GM12878 (cell line): ENCODE data around the gene TMEM138. TPM values are rescaled to one million over a fixed set of nuclear protein-coding genes. Genes with fewer than 3 reads are reported as not detected.

ENCODE experiments used
- ATAC-seq: fragments of 200-7000 bp; cut with Tn5 transposase; 3 replicates; pipeline ENCODE4 v1.9.1; 2020; ENCODE audit warnings: mild to moderate bottlenecking, moderate library complexity
- BruUV-seq: library from RNA; stranded (reverse); fragments of 400-500 nt; replicated peaks from 2 replicates; lab custom pipeline; 2021; lab: Mats Ljungman, UMichigan
- CTCF ChIA-PET: fragments of 300-600 bp; sonication (Branson Sonifier 250); formaldehyde crosslinking; extraction: SDS; loops from one replicate; lab custom pipeline; 2021; ENCODE audit warnings: inconsistent platforms; lab: Yijun Ruan, JAX
- POLR2A ChIA-PET: fragments of 350-600 bp; formaldehyde crosslinking; extraction: SDS; loops from one replicate; lab custom pipeline; 2021; ENCODE audit warnings: inconsistent platforms; lab: Charles Lee
- RAD21 ChIA-PET: fragments of 300-600 bp; sonication (Branson Sonifier 250); formaldehyde crosslinking; loops from one replicate; lab custom pipeline; 2023; ENCODE audit warnings: antibody characterized with exemption; ENCODE audit not compliant: unreplicated experiment; lab: Charles Lee
- SMC1A ChIA-PET: fragments of 300-600 bp; sonication (Branson Sonifier 250); formaldehyde crosslinking; loops from one replicate; lab custom pipeline; 2023; ENCODE audit not compliant: unreplicated experiment, uncharacterized antibody; lab: Charles Lee
- DNase-seq: peaks from one replicate; pipeline ENCODE4 v3.0.0-alpha.2; 2011; ENCODE audit warnings: low read depth, low spot score
- FAIRE-seq: peaks from 3 replicates; lab custom pipeline; 2011; peaks lifted over from hg19 to GRCh38; lab: Jason Lieb, UNC
- H2AFZ ChIP-seq: 2 replicates; pipeline ENCODE4 v1.6.0; 2011; ENCODE audit warnings: low read depth, low read length, control low read depth; ENCODE audit not compliant: control insufficient read depth
- H3K27ac ChIP-seq: 2 replicates; pipeline ENCODE4 v1.5.1; 2011; ENCODE audit warnings: control low read depth; ENCODE audit not compliant: control insufficient read depth, insufficient read depth
- H3K27me3 ChIP-seq, 2 experiments: replicated peaks in 1 of 2; 2 replicates each; pipeline versions ENCODE4 v1.6.0 to v1.6.1; 2011; ENCODE audit warnings: low read length in 1 of 2; ENCODE audit not compliant: control insufficient read depth in 2 of 2, insufficient read depth in 2 of 2
- H3K36me3 ChIP-seq, 2 experiments: 2 replicates each; pipeline ENCODE4 v1.5.1; 2011; ENCODE audit warnings: low read length in 1 of 2; ENCODE audit not compliant: control insufficient read depth in 2 of 2, insufficient read depth in 2 of 2
- H3K4me1 ChIP-seq: 2 replicates; pipeline ENCODE4 v1.6.1; 2011; ENCODE audit warnings: mild to moderate bottlenecking, low read length, moderate library complexity, mixed read lengths; ENCODE audit not compliant: control insufficient read depth, insufficient read depth
- H3K4me2 ChIP-seq: 2 replicates; pipeline ENCODE4 v1.6.0; 2011; ENCODE audit warnings: control low read depth; ENCODE audit not compliant: control insufficient read depth, insufficient read depth
- H3K4me3 ChIP-seq: fragments of 200-600 bp; sonication (generic); 2 replicates; pipeline ENCODE4 v1.5.1; 2016
- H3K79me2 ChIP-seq: 2 replicates; pipeline ENCODE4 v1.6.0; 2011; ENCODE audit warnings: low read length; ENCODE audit not compliant: control insufficient read depth, insufficient read depth
- H3K9ac ChIP-seq: 2 replicates; pipeline ENCODE4 v1.8.0; 2011; ENCODE audit warnings: low read length, control low read depth, mixed read lengths; ENCODE audit not compliant: control insufficient read depth, insufficient read depth
- H3K9me3 ChIP-seq: replicated peaks from 3 replicates; pipeline ENCODE4 v1.5.1; 2011; ENCODE audit warnings: mild to moderate bottlenecking, low read length; ENCODE audit not compliant: control insufficient read depth, insufficient read depth
- H4K20me1 ChIP-seq: 2 replicates; pipeline ENCODE4 v1.6.0; 2011; ENCODE audit not compliant: control insufficient read depth, insufficient read depth
- CBX5 ChIP-seq: sonication (generic); IDR thresholded peaks from 2 replicates; pipeline ENCODE4 v1.6.1; 2016; ENCODE audit warnings: low read depth, moderate library complexity, mild to moderate bottlenecking, inconsistent platforms
- CEBPB ChIP-seq, 2 experiments: fragments of 150-350 bp in 1 of 2; IDR thresholded peaks; 2 replicates each; pipeline ENCODE4 v1.6.1; 2012 to 2014; ENCODE audit warnings: low read depth in 2 of 2, low read length in 2 of 2, borderline replicate concordance in 1 of 2, inconsistent platforms in 1 of 2
- EED ChIP-seq: sonication (generic); IDR thresholded peaks from 2 replicates; pipeline ENCODE4 v1.6.1; 2016; ENCODE audit warnings: antibody characterized with exemption, low read depth
- KLF5 ChIP-seq: fragments of 450-650 bp; IDR thresholded peaks from 2 replicates; pipeline ENCODE4 v1.6.1; 2014; ENCODE audit warnings: mild to moderate bottlenecking; ENCODE audit not compliant: partially characterized antibody
- NFIC ChIP-seq: IDR thresholded peaks from 2 replicates; pipeline ENCODE4 v1.6.1; 2012; ENCODE audit warnings: low read depth, mild to moderate bottlenecking, inconsistent platforms, low read length, moderate library complexity
- NFXL1 ChIP-seq: fragments of 450-650 bp; IDR thresholded peaks from 2 replicates; pipeline ENCODE4 v1.6.1; 2017; ENCODE audit warnings: antibody characterized with exemption, mild to moderate bottlenecking, borderline replicate concordance
- RCOR1 ChIP-seq: conservative IDR thresholded peaks from 2 replicates; pipeline ENCODE4 v1.6.1; 2012; ENCODE audit warnings: low read depth, low read length, improper control_type of control experiment
- SIN3A ChIP-seq: IDR thresholded peaks from 2 replicates; pipeline ENCODE4 v1.6.1; 2012; ENCODE audit warnings: low read depth, low read length, improper control_type of control experiment
- YBX1 ChIP-seq: fragments of 450-650 bp; IDR thresholded peaks from 2 replicates; pipeline ENCODE4 v1.6.1; 2016; ENCODE audit warnings: antibody characterized with exemption
- ZNF207 ChIP-seq: fragments of 450-650 bp; IDR thresholded peaks from 2 replicates; pipeline ENCODE4 v1.6.1; 2014; ENCODE audit warnings: antibody characterized with exemption, mild to moderate bottlenecking, borderline replicate concordance
- ZNF384 ChIP-seq: IDR thresholded peaks from 2 replicates; pipeline ENCODE4 v1.6.1; 2012; ENCODE audit warnings: low read depth, mild to moderate bottlenecking, low read length, improper control_type of control experiment, borderline replicate concordance
- WGBS: methylation state at CpG from one replicate; pipeline ENCODE4 v1.1.6; 2016; ENCODE audit warnings: low lambda C conversion rate; ENCODE audit not compliant: insufficient replicate concordance, insufficient coverage; ENCODE audit errors: missing lambda C conversion rate; 5-methylcytosine and 5-hydroxymethylcytosine counted together
- in situ Hi-C: fragments of 300-500 bp; cut with MboI; formaldehyde crosslinking; loops from 9 replicates; pipeline ENCODE4 v1.14.3; 2018; ENCODE audit warnings: mixed read lengths
- intact Hi-C: fragments of 100-400 bp; cut with micrococcal nuclease; formaldehyde crosslinking; loops from one replicate; pipeline ENCODE4 v1.14.2; 2022; ENCODE audit not compliant: unreplicated experiment
- polyA plus RNA-seq, 11 experiments: library from polyadenylated mRNA; depleted of rRNA in 4 of 11; unstranded in 6 of 11; stranded (reverse) in 5 of 11; fragments of >200 nt; fragmentation: Nextera tagmentation in 4 of 11; fragmentation: Illumina TruSeq in 1 of 11; extraction: Ambion mirVana in 4 of 11; extraction: Trizol in 1 of 11; gene quantifications; 1 replicate in 1 of 11; 2 replicates in 10 of 11; pipeline versions ENCODE4 v1.2.1 to v1.2.3, GENCODE V29; 2011 to 2016; ENCODE audit warnings: inconsistent platforms in 2 of 11, missing spikeins in 2 of 11, low read depth in 1 of 11
- total RNA-seq, 4 experiments: library from RNA; depleted of rRNA in 3 of 4; stranded (reverse); fragments of >200 nt in 3 of 4; fragmentation: Illumina TruSeq in 1 of 4; extraction: Trizol in 1 of 4; gene quantifications; 2 replicates each; pipeline versions ENCODE4 v1.2.1 to v1.2.3, GENCODE V29; 2013 to 2021
- TF ChIP-seq, protein P1 (sequence below): IDR thresholded peaks from 2 replicates; pipeline ENCODE4 v1.6.1; 2012; ENCODE audit warnings: low read depth, low read length, improper control_type of control experiment
- TF ChIP-seq, protein P2 (sequence below): IDR thresholded peaks from 2 replicates; pipeline ENCODE4 v1.6.1; 2011; ENCODE audit warnings: borderline replicate concordance, low read depth, mild to moderate bottlenecking, moderate library complexity, mixed read lengths, low read length; ENCODE audit not compliant: insufficient read depth; ENCODE audit errors: extremely low read length
- TF ChIP-seq, protein P3 (sequence below): fragments of 450-650 bp; formaldehyde crosslinking; IDR thresholded peaks from 2 replicates; pipeline ENCODE4 v1.4.0; 2020; ENCODE audit warnings: mild to moderate bottlenecking, moderate library complexity

TMEM138 gene
- total and polyA plus RNA-seq, 10 of the 15 experiments (the other 5 are each of a cell fraction or from before 2014, with no cell fraction given): 28.5 to 116 (median 73.4) TPM

DNA sequence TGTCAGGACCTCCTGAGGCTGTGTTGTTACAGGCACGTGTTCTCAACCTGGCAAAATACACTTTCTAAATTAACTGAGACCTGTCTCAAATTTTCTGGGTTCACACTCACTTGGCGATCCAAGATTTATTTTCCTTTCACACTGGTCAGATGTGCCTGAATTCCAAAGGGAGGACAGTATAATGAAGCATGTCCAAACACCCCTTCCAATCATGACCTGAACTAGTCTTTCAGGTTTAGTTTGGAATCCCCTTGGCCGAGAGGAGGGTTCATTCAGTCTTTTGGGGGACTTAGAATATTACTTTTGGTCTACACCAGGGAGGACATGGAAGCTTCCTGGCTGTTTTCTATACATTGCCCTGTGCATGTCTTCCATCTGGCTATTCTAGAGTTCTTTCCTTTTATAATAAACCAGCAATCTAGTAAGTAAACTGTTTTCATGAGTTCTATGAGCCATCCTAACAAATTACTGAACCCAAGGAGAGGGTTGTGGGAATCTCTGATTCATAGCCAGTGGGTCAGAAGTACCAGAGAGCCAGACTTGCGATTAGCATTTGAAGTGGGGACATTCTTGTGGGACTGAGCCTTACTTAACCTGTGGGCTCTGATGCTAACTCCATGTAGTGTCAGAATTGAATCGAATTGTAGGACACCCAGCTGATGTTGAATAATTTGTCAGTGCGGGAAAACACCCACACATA lies 15.4 kb downstream of the TMEM138 start (continued):
- TF ChIP-seq ZNF384: no peak
- no peak for TF ChIP-seq NFXL1
- TF ChIP-seq, all 136 proteins: peak for 0

DNA sequence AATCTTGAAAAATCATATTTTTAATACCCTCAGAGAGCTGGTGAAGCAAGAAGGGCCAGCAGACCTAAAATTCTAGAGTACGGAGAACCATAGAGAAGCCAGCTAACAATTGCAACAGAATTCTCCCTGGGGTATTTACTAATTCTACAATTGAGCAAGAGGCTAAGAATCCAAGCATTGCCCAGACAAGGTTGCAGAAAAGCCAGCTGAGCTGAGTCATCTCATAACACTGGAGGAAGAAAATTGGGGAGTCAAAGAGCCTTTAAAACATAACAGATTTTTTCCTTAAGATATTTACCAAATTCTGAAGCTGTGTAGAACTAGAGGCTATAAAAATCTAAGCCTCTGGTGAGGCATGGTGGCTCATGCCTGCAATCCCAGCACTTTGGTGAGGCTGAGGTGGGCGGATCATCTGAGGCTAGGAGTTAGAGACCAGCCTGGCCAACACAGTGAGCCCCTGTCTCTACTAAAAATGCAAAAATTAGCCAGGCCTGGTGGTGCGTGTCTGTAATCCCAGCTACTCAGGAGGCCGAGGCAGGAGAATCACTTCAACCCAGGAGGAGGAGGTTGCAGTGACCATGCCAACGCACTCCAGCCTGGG lies 16.6 kb downstream of the TMEM138 start:
- ChIA-PET POLR2A (no interaction called here), CTCF (interaction anchor here (1.9 kb wide), 1 partner anchor 43 kb away, joined by 12 read pairs; no protein-coding TSS in a partner anchor), SMC1A (interaction anchor here (1.4 kb wide), 1 partner anchor 43 kb away, joined by 5 read pairs; no protein-coding TSS in a partner anchor), RAD21 (interaction anchor here (0.7 to 1.7 kb wide), 2 partner anchors 13 to 42 kb away, joined by 3 to 8 read pairs; partner anchors contain the start of gene TMEM216)
- Histone ChIP-seq H3K4me3 (no peak overlapping the region), H4K20me1 (no peaks in the 10 kb centered on the region), H3K79me2 (no peaks in the 10 kb centered on the region), H3K36me3 (no peaks in the 10 kb centered on the region), H3K27ac (no peak overlapping the region), H3K9me3 (no peaks in the 10 kb centered on the region), H3K9ac (no peak overlapping the region), H3K4me1 (no peaks in the 10 kb centered on the region), H2AFZ (no peak overlapping the region), H3K27me3 (no peaks in the 10 kb centered on the region), H3K4me2 (no peak overlapping the region)
- no TSS peak for BruUV-seq
- DNase-seq (no peak), ATAC-seq (no peak), FAIRE-seq (no peak)
- intact Hi-C loops: no loop called here
- in situ Hi-C loops: no loop called here
- WGBS: 99% methylated on average over 5 of the region's 5 CpGs
- TF ChIP-seq YBX1 (no peak), CEBPB (IDR thresholded peaks at IDR 0.05; ENCODE audit: borderline replicate concordance in 1 of 2, low read depth in 2 of 2, low read length in 2 of 2) (no peak), NFIC (no peak), RCOR1 (no peak), CBX5 (no peak), SIN3A (no peak), ZNF207 (no peak), KLF5 (no peak), EED (no peak)
- TF ChIP-seq, protein P1, sequence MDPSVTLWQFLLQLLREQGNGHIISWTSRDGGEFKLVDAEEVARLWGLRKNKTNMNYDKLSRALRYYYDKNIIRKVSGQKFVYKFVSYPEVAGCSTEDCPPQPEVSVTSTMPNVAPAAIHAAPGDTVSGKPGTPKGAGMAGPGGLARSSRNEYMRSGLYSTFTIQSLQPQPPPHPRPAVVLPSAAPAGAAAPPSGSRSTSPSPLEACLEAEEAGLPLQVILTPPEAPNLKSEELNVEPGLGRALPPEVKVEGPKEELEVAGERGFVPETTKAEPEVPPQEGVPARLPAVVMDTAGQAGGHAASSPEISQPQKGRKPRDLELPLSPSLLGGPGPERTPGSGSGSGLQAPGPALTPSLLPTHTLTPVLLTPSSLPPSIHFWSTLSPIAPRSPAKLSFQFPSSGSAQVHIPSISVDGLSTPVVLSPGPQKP: no peak
- TF ChIP-seq, protein P2, sequence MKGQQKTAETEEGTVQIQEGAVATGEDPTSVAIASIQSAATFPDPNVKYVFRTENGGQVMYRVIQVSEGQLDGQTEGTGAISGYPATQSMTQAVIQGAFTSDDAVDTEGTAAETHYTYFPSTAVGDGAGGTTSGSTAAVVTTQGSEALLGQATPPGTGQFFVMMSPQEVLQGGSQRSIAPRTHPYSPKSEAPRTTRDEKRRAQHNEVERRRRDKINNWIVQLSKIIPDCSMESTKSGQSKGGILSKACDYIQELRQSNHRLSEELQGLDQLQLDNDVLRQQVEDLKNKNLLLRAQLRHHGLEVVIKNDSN: no peak
- TF ChIP-seq, protein P3, sequence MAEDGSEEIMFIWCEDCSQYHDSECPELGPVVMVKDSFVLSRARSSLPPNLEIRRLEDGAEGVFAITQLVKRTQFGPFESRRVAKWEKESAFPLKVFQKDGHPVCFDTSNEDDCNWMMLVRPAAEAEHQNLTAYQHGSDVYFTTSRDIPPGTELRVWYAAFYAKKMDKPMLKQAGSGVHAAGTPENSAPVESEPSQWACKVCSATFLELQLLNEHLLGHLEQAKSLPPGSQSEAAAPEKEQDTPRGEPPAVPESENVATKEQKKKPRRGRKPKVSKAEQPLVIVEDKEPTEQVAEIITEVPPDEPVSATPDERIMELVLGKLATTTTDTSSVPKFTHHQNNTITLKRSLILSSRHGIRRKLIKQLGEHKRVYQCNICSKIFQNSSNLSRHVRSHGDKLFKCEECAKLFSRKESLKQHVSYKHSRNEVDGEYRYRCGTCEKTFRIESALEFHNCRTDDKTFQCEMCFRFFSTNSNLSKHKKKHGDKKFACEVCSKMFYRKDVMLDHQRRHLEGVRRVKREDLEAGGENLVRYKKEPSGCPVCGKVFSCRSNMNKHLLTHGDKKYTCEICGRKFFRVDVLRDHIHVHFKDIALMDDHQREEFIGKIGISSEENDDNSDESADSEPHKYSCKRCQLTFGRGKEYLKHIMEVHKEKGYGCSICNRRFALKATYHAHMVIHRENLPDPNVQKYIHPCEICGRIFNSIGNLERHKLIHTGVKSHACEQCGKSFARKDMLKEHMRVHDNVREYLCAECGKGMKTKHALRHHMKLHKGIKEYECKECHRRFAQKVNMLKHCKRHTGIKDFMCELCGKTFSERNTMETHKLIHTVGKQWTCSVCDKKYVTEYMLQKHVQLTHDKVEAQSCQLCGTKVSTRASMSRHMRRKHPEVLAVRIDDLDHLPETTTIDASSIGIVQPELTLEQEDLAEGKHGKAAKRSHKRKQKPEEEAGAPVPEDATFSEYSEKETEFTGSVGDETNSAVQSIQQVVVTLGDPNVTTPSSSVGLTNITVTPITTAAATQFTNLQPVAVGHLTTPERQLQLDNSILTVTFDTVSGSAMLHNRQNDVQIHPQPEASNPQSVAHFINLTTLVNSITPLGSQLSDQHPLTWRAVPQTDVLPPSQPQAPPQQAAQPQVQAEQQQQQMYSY (CRISPR knock-in tag): no peak
